H1 (cell line): ENCODE measurements around the gene IL1A. TPM values are rescaled to one million over a fixed set of nuclear protein-coding genes. Genes with fewer than 3 reads are reported as not detected.

ENCODE experiments used
- polyA plus RNA-seq, 7 experiments: library from polyadenylated mRNA; depleted of rRNA in 3 of 7; stranded (reverse) in 5 of 7; unstranded in 2 of 7; fragments of >200 nt in 5 of 7; fragments of 200-250 nt in 2 of 7; gene quantifications; 1 replicate in 5 of 7; 2 replicates in 1 of 7; 4 replicates in 1 of 7; pipeline versions ENCODE4 v1.2.1 to v1.2.3, GENCODE V29; 2011 to 2013; ENCODE audit warnings: missing spikeins in 2 of 7, mixed read lengths in 2 of 7
- total RNA-seq: library from RNA; stranded (reverse); fragmentation: NEBNext Ultra II Directional; extraction: Animal tissue kit (Norgen Biotek cat#: 25700); gene quantifications from 2 replicates; pipeline ENCODE4 v1.2.1, GENCODE V29; 2021
- TF ChIP-seq, protein P1 (sequence below): IDR thresholded peaks from 2 replicates; pipeline ENCODE4 v1.6.1; 2012; ENCODE audit warnings: low read length, inconsistent platforms
- TF ChIP-seq, protein P2 (sequence below): fragments of 300-600 bp; sonication (generic); IDR thresholded peaks from 2 replicates; pipeline ENCODE4 v1.7.1; 2012; ENCODE audit warnings: low read length, moderate library complexity, mild to moderate bottlenecking, inconsistent platforms; ENCODE audit not compliant: insufficient replicate concordance

The IL1A gene
- total and polyA plus RNA-seq, 2 of the 8 experiments (the other 6 are each of a cell fraction or from before 2014, with no cell fraction given) = 0.32 to 0.74 TPM

DNA sequence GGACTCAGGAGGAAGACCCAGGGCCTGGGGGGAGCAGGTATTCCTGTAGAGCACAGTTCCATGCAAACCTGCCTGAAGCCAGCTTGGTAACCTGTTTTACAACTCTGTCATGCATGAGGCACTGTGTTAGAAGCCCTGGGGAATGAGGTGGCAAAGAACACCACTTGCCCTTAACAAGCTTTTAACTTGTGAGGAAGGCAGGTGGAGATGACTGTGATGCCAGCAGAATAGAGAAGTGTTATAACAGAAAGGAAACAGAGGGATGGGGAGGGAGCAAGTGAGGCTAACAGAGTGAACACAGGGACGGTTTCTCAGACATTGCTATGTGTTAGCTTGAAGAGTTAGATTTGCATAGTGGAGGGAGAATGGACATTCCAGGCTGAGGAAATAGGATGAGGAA is 11.5 kb upstream of the IL1A start (continued):
- TF ChIP-seq, protein P1, sequence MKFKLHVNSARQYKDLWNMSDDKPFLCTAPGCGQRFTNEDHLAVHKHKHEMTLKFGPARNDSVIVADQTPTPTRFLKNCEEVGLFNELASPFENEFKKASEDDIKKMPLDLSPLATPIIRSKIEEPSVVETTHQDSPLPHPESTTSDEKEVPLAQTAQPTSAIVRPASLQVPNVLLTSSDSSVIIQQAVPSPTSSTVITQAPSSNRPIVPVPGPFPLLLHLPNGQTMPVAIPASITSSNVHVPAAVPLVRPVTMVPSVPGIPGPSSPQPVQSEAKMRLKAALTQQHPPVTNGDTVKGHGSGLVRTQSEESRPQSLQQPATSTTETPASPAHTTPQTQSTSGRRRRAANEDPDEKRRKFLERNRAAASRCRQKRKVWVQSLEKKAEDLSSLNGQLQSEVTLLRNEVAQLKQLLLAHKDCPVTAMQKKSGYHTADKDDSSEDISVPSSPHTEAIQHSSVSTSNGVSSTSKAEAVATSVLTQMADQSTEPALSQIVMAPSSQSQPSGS = no peak
- TF ChIP-seq, protein P2, sequence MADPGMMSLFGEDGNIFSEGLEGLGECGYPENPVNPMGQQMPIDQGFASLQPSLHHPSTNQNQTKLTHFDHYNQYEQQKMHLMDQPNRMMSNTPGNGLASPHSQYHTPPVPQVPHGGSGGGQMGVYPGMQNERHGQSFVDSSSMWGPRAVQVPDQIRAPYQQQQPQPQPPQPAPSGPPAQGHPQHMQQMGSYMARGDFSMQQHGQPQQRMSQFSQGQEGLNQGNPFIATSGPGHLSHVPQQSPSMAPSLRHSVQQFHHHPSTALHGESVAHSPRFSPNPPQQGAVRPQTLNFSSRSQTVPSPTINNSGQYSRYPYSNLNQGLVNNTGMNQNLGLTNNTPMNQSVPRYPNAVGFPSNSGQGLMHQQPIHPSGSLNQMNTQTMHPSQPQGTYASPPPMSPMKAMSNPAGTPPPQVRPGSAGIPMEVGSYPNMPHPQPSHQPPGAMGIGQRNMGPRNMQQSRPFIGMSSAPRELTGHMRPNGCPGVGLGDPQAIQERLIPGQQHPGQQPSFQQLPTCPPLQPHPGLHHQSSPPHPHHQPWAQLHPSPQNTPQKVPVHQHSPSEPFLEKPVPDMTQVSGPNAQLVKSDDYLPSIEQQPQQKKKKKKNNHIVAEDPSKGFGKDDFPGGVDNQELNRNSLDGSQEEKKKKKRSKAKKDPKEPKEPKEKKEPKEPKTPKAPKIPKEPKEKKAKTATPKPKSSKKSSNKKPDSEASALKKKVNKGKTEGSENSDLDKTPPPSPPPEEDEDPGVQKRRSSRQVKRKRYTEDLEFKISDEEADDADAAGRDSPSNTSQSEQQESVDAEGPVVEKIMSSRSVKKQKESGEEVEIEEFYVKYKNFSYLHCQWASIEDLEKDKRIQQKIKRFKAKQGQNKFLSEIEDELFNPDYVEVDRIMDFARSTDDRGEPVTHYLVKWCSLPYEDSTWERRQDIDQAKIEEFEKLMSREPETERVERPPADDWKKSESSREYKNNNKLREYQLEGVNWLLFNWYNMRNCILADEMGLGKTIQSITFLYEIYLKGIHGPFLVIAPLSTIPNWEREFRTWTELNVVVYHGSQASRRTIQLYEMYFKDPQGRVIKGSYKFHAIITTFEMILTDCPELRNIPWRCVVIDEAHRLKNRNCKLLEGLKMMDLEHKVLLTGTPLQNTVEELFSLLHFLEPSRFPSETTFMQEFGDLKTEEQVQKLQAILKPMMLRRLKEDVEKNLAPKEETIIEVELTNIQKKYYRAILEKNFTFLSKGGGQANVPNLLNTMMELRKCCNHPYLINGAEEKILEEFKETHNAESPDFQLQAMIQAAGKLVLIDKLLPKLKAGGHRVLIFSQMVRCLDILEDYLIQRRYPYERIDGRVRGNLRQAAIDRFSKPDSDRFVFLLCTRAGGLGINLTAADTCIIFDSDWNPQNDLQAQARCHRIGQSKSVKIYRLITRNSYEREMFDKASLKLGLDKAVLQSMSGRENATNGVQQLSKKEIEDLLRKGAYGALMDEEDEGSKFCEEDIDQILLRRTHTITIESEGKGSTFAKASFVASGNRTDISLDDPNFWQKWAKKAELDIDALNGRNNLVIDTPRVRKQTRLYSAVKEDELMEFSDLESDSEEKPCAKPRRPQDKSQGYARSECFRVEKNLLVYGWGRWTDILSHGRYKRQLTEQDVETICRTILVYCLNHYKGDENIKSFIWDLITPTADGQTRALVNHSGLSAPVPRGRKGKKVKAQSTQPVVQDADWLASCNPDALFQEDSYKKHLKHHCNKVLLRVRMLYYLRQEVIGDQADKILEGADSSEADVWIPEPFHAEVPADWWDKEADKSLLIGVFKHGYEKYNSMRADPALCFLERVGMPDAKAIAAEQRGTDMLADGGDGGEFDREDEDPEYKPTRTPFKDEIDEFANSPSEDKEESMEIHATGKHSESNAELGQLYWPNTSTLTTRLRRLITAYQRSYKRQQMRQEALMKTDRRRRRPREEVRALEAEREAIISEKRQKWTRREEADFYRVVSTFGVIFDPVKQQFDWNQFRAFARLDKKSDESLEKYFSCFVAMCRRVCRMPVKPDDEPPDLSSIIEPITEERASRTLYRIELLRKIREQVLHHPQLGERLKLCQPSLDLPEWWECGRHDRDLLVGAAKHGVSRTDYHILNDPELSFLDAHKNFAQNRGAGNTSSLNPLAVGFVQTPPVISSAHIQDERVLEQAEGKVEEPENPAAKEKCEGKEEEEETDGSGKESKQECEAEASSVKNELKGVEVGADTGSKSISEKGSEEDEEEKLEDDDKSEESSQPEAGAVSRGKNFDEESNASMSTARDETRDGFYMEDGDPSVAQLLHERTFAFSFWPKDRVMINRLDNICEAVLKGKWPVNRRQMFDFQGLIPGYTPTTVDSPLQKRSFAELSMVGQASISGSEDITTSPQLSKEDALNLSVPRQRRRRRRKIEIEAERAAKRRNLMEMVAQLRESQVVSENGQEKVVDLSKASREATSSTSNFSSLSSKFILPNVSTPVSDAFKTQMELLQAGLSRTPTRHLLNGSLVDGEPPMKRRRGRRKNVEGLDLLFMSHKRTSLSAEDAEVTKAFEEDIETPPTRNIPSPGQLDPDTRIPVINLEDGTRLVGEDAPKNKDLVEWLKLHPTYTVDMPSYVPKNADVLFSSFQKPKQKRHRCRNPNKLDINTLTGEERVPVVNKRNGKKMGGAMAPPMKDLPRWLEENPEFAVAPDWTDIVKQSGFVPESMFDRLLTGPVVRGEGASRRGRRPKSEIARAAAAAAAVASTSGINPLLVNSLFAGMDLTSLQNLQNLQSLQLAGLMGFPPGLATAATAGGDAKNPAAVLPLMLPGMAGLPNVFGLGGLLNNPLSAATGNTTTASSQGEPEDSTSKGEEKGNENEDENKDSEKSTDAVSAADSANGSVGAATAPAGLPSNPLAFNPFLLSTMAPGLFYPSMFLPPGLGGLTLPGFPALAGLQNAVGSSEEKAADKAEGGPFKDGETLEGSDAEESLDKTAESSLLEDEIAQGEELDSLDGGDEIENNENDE = no peak
- TF ChIP-seq, all 59 proteins: peak for 0
